HG02943 (cell line): Measurements from ENCODE around the gene GRIK4.
"Not testable (repeated sequence)": the region's sequence is repeated elsewhere in the genome, so short reads cannot be mapped to it uniquely, and the experiment has no call there.

Experiments used
- ATAC-seq: cut with Tn5 transposase; IDR thresholded peaks from one replicate; pipeline ENCODE4 v1.9.1; 2021; ENCODE audit warnings: mild to moderate bottlenecking, low read depth, moderate library complexity; ENCODE audit not compliant: unreplicated experiment

GRIK4 gene

GRCh38 chr11:120511116-120511819 is at the start of gene GRIK4:
Gene GRIK4 (plus strand): TSS chr11:120511748. CDS start chr11:120660319, 148,571 bp downstream.
- ATAC-seq: peak; percentile 89

GRCh38 chr11:120462825-120463224 is 48.7 kb upstream of the GRIK4 start:
- no peak for ATAC-seq

GRCh38 chr11:120465921-120466534 is 45.5 kb upstream of the GRIK4 start:
- no peak for ATAC-seq

GRCh38 chr11:120467627-120468026 is 43.9 kb upstream of the GRIK4 start:
- ATAC-seq: no peak

GRCh38 chr11:120471131-120471530 is 40.4 kb upstream of the GRIK4 start:
- no peak for ATAC-seq

GRCh38 chr11:120471994-120472393 is 39.6 kb upstream of the GRIK4 start:
- no peak for ATAC-seq

GRCh38 chr11:120473503-120473902 is 38.0 kb upstream of the GRIK4 start:
- ATAC-seq: no peak

- ATAC-seq: no peak
These were observed 29.4 kb upstream of the GRIK4 start for GRCh38 chr11:120482149-120482548.

GRCh38 chr11:120484722-120485121 is 26.8 kb upstream of the GRIK4 start:
- no peak for ATAC-seq

- ATAC-seq: no peak
These were observed 25.4 kb upstream of the GRIK4 start for GRCh38 chr11:120486138-120486537.

- no peak for ATAC-seq
These were observed 21.7 kb upstream of the GRIK4 start for GRCh38 chr11:120489799-120490198.

GRCh38 chr11:120492486-120492885 is 19.1 kb upstream of the GRIK4 start:
- ATAC-seq: no peak

- ATAC-seq: no peak
These were observed 17.0 kb upstream of the GRIK4 start for GRCh38 chr11:120494595-120494994.

- ATAC-seq: no peak
These were observed 12.5 kb upstream of the GRIK4 start for GRCh38 chr11:120499088-120499487.

GRCh38 chr11:120499859-120500258 is 11.7 kb upstream of the GRIK4 start:
- no peak for ATAC-seq

GRCh38 chr11:120500414-120501071 is 11.0 kb upstream of the GRIK4 start:
- no peak for ATAC-seq

GRCh38 chr11:120501440-120501839 is 10.1 kb upstream of the GRIK4 start:
- ATAC-seq: no peak

- no peak for ATAC-seq
These were observed 9.4 kb upstream of the GRIK4 start for GRCh38 chr11:120501976-120502755.

- ATAC-seq: not testable (repeated sequence)
These were observed 8.0 kb upstream of the GRIK4 start for GRCh38 chr11:120503529-120503928.

- no peak for ATAC-seq
These were observed 5.6 kb upstream of the GRIK4 start for GRCh38 chr11:120505801-120506425.
